Ishikawa (cell line): ENCODE measurements around the gene EYS.

Source experiments
- CEBPB ChIP-seq: IDR thresholded peaks from 2 replicates; pipeline ENCODE4 v1.6.1; 2012
- CREB1 ChIP-seq: IDR thresholded peaks from 2 replicates; pipeline ENCODE4 v1.6.1; 2012; ENCODE audit warnings: low read depth
- EGR1 ChIP-seq: IDR thresholded peaks from 2 replicates; pipeline ENCODE4 v1.6.1; 2012
- EP300 ChIP-seq: IDR thresholded peaks from 2 replicates; pipeline ENCODE4 v1.6.1; 2012; ENCODE audit warnings: borderline replicate concordance
- FOXM1 ChIP-seq: IDR thresholded peaks from 2 replicates; pipeline ENCODE4 v1.6.1; 2012; ENCODE audit warnings: low read depth, borderline replicate concordance
- MAX ChIP-seq: IDR thresholded peaks from 2 replicates; pipeline ENCODE4 v1.6.1; 2012
- NFIC ChIP-seq: IDR thresholded peaks from 2 replicates; pipeline ENCODE4 v1.6.1; 2012
- RAD21 ChIP-seq: IDR thresholded peaks from 2 replicates; pipeline ENCODE4 v1.6.1; 2012; ENCODE audit warnings: low read depth
- REST ChIP-seq: IDR thresholded peaks from 2 replicates; pipeline ENCODE4 v1.6.1; 2012; ENCODE audit warnings: low read depth, mild to moderate bottlenecking
- TAF1 ChIP-seq: IDR thresholded peaks from 2 replicates; pipeline ENCODE4 v1.6.1; 2012; ENCODE audit warnings: low read depth, mild to moderate bottlenecking
- TCF12 ChIP-seq: IDR thresholded peaks from 2 replicates; pipeline ENCODE4 v1.6.1; 2012; ENCODE audit warnings: low read depth
- TEAD4 ChIP-seq: IDR thresholded peaks from 2 replicates; pipeline ENCODE4 v1.6.1; 2012
- USF1 ChIP-seq: IDR thresholded peaks from 2 replicates; pipeline ENCODE4 v1.6.1; 2012
- YY1 ChIP-seq: IDR thresholded peaks from 2 replicates; pipeline ENCODE4 v1.6.1; 2012; ENCODE audit warnings: low read depth
- ZBTB7A ChIP-seq: IDR thresholded peaks from 2 replicates; pipeline ENCODE4 v1.6.1; 2012; ENCODE audit warnings: low read depth

EYS gene

GRCh38 chr6:63792736-63793464 is 1914.1 kb downstream of the EYS start:
- TF ChIP-seq CREB1 (no peak), EGR1 (no peak), RAD21 (no peak), FOXM1 (no peak), TEAD4 (no peak), ZBTB7A (no peak), EP300 (no peak), MAX (no peak), REST (no peak), YY1 (no peak), NFIC (no peak), TAF1 (no peak), USF1 (no peak), CEBPB (no peak), TCF12 (no peak)

- TF ChIP-seq MAX = no peak
- TF ChIP-seq TCF12 = no peak
- TF ChIP-seq ZBTB7A = no peak
- no peak for TF ChIP-seq REST
- TF ChIP-seq EP300 = no peak
- no peak for TF ChIP-seq RAD21
Measured at GRCh38 chr6:63790334-63790733, 1916.7 kb downstream of the EYS start.

GRCh38 chr6:63789699-63790098 is 1917.3 kb downstream of the EYS start:
- no peak for TF ChIP-seq YY1
- TF ChIP-seq NFIC = no peak
- TF ChIP-seq FOXM1 = no peak
- no peak for TF ChIP-seq RAD21
- no peak for TF ChIP-seq ZBTB7A
- TF ChIP-seq TCF12 = no peak
- TF ChIP-seq CREB1 = no peak
- TF ChIP-seq USF1 = no peak
- TF ChIP-seq CEBPB = no peak
- TF ChIP-seq TAF1 = no peak
- no peak for TF ChIP-seq REST
- TF ChIP-seq TEAD4 = no peak
- no peak for TF ChIP-seq EP300
- TF ChIP-seq EGR1 = no peak
- TF ChIP-seq MAX = no peak

- TF ChIP-seq CEBPB = no peak
- TF ChIP-seq EGR1 = no peak
- no peak for TF ChIP-seq MAX
- TF ChIP-seq ZBTB7A = no peak
- no peak for TF ChIP-seq YY1
- TF ChIP-seq FOXM1 = no peak
- TF ChIP-seq EP300 = no peak
- TF ChIP-seq TAF1 = no peak
- TF ChIP-seq TEAD4 = no peak
- TF ChIP-seq REST = no peak
- TF ChIP-seq NFIC = no peak
Measured at GRCh38 chr6:63788569-63788968, 1918.5 kb downstream of the EYS start.
